GM19351 (cell line): ENCODE results near the gene HNF4A.

ENCODE experiments used
- ATAC-seq: cut with Tn5 transposase; IDR thresholded peaks from one replicate; pipeline ENCODE4 v1.9.1; 2021; ENCODE audit warnings: mild to moderate bottlenecking, moderate library complexity; ENCODE audit not compliant: unreplicated experiment

The HNF4A gene

DNA sequence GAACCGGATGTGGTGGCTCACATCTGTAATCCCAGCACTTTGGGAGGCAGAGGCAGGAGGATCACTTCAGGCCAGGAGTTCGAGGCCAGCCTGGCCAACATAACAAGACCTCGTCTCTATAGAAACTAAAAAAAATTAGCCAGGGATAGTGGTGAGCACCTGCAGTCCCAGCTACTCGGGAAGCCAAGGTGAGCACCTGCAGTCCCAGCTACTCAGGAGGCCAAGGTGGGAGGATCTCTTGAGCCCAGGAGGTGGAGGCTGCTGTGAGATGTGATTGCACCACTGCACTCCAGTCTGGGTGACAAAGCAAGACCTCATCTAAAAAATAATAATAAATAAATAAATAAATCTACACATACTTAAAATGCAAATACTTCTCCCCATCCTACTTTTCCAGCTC is 65.0 kb downstream of the HNF4A start:
- no peak for ATAC-seq

DNA sequence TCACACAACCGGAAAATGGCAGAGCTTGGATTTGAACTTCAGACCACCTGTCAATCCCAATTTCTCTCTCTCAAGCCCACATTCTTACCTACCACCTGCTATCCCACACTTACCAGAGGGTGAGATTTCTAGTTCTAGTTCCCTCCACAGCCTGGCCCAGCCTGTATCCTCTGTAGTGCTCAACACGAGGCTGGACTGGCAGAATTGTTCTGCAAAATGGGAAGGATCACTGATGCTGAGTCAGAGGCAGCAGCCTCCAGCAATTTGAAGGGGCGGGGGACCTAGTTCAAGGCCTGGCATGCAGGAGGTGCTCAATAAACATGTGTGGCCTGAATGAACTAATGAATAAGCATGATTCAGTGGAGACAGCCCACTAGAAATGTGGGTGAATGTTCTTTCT is 66.6 kb downstream of the HNF4A start:
- ATAC-seq, result no peak

- no peak for ATAC-seq
Observed at GRCh38 chr20:44423480-44423879, 68.0 kb downstream of the HNF4A start.

- ATAC-seq, result no peak
Observed at GRCh38 chr20:44424039-44424495, 68.6 kb downstream of the HNF4A start.

- ATAC-seq, result no peak
Observed at GRCh38 chr20:44425923-44426322, 70.4 kb downstream of the HNF4A start.

- ATAC-seq, result no peak
Observed at GRCh38 chr20:44426879-44427790, 71.6 kb downstream of the HNF4A start.

DNA sequence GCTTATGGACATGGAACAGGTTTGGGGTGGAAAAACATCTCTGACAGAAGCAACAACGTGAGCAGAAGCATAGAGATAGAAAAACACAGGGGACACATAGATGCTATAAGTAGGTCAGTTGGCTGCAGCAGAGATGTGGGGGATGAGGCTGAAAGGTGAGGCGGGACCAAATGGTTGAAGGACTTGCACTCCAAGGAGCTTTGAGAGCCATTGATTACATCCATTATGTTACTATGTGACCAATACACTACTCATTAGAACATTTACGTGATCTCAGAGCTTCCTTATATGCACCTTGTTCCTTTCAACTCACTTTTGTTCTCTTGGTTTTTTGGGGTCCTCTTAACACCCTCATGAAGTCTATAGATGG is 72.3 kb downstream of the HNF4A start:
- no peak for ATAC-seq

GRCh38 chr20:44428174-44429016 is 72.9 kb downstream of the HNF4A start:
- no peak for ATAC-seq

GRCh38 chr20:44429017-44429339 is 73.5 kb downstream of the HNF4A start:
- ATAC-seq, result no peak

GRCh38 chr20:44429419-44430269 is 74.1 kb downstream of the HNF4A start:
- ATAC-seq, result no peak

DNA sequence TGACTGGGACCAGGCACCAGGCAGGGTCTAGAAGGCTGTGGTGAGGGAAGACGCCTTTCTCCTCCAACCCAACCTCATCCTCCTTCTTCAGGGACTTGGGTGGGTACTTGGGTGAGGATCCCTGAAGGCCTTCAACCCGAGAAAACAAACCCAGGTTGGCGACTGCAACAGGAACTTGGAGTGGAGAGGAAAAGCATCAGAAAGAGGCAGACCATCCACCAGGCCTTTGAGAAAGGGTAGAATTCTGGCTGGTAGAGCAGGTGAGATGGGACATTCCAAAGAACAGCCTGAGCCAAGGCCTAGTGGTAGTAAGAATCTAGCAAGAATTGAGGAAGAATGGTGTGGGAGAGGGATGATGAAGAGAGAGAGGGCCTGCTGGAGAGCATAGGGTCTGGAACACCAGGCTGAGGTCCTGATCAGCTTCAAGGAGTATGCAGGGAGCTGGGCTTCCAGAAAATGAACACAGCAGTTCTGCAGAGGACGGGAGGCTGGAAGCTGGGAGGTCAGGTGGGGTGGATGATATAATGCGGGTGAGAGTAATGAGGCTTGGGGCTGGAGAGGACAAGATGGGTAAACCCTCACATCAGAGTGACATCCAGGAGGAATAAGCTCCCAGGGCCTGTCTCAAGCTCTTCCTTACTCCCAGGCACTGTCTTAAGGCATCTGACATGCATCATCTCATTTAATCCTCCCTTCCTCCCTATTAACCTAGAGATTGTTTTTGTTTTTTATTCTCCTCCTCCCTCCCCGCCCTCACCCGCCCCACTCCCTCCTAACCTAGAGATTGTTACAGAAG is 75.0 kb downstream of the HNF4A start:
- ATAC-seq, result no peak

DNA sequence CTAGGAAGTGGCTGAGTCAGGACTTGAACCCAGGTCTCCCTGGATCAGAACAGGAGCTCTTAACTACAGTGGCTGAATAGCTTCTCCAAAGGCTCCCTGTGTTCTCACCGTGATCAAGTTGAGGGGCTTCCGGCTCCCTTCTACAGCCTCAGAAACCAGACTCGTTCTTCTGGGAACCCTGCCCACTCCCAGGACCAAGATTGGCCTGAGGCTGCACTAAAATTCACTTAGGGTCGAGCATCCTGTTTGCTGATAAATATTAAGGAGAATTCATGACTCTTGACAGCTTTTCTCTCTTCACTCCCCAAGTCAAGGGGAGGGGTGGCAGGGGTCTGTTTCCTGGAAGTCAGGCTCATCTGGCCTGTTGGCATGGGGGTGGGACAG is 75.6 kb downstream of the HNF4A start:
- no peak for ATAC-seq

GRCh38 chr20:44431502-44432234 is 76.2 kb downstream of the HNF4A start:
- ATAC-seq, result no peak

- no peak for ATAC-seq
Observed at GRCh38 chr20:44432618-44433577, 77.4 kb downstream of the HNF4A start.

DNA sequence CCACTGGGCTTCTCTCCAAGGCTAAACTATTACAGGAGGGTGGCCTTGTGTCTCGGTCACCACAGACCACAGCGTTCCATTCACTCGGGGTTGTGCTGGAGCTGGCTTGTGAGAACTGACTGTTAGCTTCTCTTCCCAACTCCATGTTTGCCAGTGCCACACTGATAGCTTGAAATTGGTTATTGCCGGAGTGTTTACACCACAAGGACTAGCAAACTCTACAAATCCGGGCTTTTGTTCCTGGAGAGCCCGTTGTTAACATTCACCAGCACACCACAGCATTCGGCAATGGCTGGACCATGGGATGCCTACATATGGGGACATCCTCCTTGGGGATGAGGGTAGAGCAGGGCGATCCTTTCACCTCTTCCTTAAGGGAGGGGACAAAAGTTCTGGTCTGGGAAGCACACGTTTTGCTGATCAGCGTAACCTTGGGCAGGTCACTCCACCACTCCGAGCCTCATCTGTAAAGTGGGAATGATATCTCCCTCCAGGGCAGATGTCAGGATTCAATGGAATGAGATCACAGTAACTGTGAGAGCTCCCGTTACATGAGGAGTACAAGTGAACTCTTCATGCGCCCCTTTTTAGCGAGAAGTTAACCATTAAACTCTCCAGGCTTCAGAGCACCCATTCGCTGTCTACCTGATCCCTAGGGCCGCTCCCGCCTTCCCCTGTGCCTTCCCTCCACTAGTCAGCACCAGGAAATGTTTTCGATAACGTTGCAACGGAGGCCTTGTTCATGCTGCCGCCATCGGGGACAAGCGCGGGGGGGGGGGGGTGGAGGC is 78.4 kb downstream of the HNF4A start:
- ATAC-seq, result no peak

- no peak for ATAC-seq
Observed at GRCh38 chr20:44435630-44436335, 80.3 kb downstream of the HNF4A start.

DNA sequence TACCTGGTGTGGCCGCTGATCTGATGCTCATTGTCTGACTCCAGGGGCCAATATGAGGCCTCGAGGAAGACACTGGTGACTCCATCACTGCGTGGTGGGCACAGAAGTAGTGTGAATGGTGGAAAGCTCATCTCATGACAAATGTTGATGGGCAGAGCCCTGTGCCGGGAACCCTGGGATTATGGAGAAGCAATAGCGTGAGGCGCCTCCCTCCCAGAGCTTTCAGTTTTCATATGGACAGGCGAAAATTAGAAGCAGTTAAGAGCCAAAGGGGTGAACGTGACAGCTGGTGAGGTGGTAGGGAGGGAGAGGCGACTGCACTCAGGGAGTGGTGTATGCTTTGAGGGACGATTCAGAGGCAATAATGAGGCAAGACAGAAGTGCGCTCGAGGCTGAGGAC is 80.9 kb downstream of the HNF4A start:
- ATAC-seq, result no peak
